ENCODE data around the gene TSGA10.

Gene TSGA10

DNA sequence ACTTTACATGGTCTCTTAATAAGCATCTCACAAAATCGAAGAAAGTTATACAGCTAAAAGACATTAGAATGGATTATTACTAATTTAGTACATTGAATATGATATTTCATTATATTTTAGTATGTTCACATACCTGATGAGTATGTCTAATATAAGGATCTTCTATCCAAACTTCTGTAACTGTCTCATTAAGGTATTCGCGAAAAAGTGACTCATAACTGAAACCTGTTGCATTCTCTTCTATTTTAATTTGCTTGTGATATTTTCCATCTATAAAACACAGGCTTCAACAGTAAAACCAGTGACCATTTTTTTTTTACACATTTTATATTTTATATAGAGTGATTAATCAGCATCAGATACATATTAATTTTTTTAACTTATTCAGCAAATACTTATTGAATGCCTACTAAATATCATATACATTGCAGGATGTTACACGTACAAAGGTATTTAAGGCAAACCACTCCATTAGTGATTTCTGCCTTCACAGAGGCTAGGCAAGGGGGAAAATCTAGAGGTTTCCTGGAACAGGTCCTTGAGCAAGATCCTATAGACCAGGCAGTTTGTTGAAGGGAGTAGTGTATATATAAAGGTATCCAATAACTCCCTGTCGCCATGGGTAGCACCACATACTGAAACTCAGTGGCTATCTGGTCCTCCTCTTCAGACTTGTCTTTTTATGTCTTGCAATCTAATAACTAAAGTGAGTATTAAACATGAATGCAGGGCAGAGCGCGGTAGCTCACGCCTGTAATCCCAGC, 16.8 kb upstream of the TSGA10 start:
- TF ChIP-seq, protein P1, sequence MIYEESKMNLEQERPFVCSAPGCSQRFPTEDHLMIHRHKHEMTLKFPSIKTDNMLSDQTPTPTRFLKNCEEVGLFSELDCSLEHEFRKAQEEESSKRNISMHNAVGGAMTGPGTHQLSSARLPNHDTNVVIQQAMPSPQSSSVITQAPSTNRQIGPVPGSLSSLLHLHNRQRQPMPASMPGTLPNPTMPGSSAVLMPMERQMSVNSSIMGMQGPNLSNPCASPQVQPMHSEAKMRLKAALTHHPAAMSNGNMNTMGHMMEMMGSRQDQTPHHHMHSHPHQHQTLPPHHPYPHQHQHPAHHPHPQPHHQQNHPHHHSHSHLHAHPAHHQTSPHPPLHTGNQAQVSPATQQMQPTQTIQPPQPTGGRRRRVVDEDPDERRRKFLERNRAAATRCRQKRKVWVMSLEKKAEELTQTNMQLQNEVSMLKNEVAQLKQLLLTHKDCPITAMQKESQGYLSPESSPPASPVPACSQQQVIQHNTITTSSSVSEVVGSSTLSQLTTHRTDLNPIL (CRISPR knock-in tag; IDR thresholded peaks at IDR 0.05; ENCODE audit: low read depth): no peak
- TF ChIP-seq PATZ1 (CRISPR knock-in tag; IDR thresholded peaks at IDR 0.05; ENCODE audit: borderline replicate concordance): no peak
- no peak for TF ChIP-seq ZFP3 (CRISPR knock-in tag; IDR thresholded peaks at IDR 0.05)
- no peak for TF ChIP-seq TCF4 (CRISPR knock-in tag; IDR thresholded peaks at IDR 0.05; ENCODE audit: borderline replicate concordance)
- no peak for TF ChIP-seq OSR1 (CRISPR knock-in tag; IDR thresholded peaks at IDR 0.05)
- TF ChIP-seq ARNTL (CRISPR knock-in tag; IDR thresholded peaks at IDR 0.05; ENCODE audit: borderline replicate concordance, low read depth): no peak
- no peak for TF ChIP-seq ZNF565 (CRISPR knock-in tag; conservative IDR thresholded peaks at IDR 0.05; ENCODE audit: low read depth)
- no peak for TF ChIP-seq ZFP30 (CRISPR knock-in tag; IDR thresholded peaks at IDR 0.05)
- TF ChIP-seq SNAI2 (CRISPR knock-in tag; IDR thresholded peaks at IDR 0.05): no peak
- TF ChIP-seq GLIS3 (CRISPR knock-in tag; IDR thresholded peaks at IDR 0.05): no peak
- no peak for TF ChIP-seq RARB (CRISPR knock-in tag; IDR thresholded peaks at IDR 0.05)
- ATAC-seq: no peak

GRCh38 chr2:99169534-99169933, 14.8 kb upstream of the TSGA10 start:
- no peak for ATAC-seq
- no peak for TF ChIP-seq ISL1 (CRISPR knock-in tag; IDR thresholded peaks at IDR 0.05)
- no peak for TF ChIP-seq PPARA (CRISPR knock-in tag; IDR thresholded peaks at IDR 0.05; ENCODE audit: borderline replicate concordance)
- no peak for TF ChIP-seq TSHZ2 (CRISPR knock-in tag; IDR thresholded peaks at IDR 0.05)
- TF ChIP-seq TOX (CRISPR knock-in tag; IDR thresholded peaks at IDR 0.05; ENCODE audit: borderline replicate concordance): no peak
- TF ChIP-seq ZC3H10 (CRISPR knock-in tag; IDR thresholded peaks at IDR 0.05): no peak
- no peak for TF ChIP-seq GLIS3 (CRISPR knock-in tag; IDR thresholded peaks at IDR 0.05)
- TF ChIP-seq ARNTL (CRISPR knock-in tag; IDR thresholded peaks at IDR 0.05; ENCODE audit: borderline replicate concordance, low read depth): no peak
- TF ChIP-seq, protein P1 (CRISPR knock-in tag; IDR thresholded peaks at IDR 0.05; ENCODE audit: low read depth): no peak
- TF ChIP-seq POU6F1 (CRISPR knock-in tag; IDR thresholded peaks at IDR 0.05; ENCODE audit: borderline replicate concordance, low read depth): no peak
- no peak for TF ChIP-seq ZFP3 (CRISPR knock-in tag; IDR thresholded peaks at IDR 0.05)
- TF ChIP-seq, protein P2, sequence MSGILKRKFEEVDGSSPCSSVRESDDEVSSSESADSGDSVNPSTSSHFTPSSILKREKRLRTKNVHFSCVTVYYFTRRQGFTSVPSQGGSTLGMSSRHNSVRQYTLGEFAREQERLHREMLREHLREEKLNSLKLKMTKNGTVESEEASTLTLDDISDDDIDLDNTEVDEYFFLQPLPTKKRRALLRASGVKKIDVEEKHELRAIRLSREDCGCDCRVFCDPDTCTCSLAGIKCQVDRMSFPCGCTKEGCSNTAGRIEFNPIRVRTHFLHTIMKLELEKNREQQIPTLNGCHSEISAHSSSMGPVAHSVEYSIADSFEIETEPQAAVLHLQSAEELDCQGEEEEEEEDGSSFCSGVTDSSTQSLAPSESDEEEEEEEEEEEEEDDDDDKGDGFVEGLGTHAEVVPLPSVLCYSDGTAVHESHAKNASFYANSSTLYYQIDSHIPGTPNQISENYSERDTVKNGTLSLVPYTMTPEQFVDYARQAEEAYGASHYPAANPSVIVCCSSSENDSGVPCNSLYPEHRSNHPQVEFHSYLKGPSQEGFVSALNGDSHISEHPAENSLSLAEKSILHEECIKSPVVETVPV (CRISPR knock-in tag; IDR thresholded peaks at IDR 0.05): no peak
- TF ChIP-seq BACH2 (CRISPR knock-in tag; IDR thresholded peaks at IDR 0.05; ENCODE audit: borderline replicate concordance): no peak
- TF ChIP-seq ZFP30 (CRISPR knock-in tag; IDR thresholded peaks at IDR 0.05): no peak
- no peak for TF ChIP-seq OSR1 (CRISPR knock-in tag; IDR thresholded peaks at IDR 0.05)
- TF ChIP-seq TCF4 (CRISPR knock-in tag; IDR thresholded peaks at IDR 0.05; ENCODE audit: borderline replicate concordance): no peak
- TF ChIP-seq RARB (CRISPR knock-in tag; IDR thresholded peaks at IDR 0.05): no peak

Data from SK-N-SH treated with all-trans-retinoic acid at 6 μM for 48 hours (cell line).